Limb (tissue), 2 donors: ENCODE measurements around the gene CLDND1.

Experiments
- DNase-seq, 2 donors: peaks; one replicate each; pipeline ENCODE4 v3.0.0-alpha.2; 2016; ENCODE audit errors: extremely low spot score in 2 of 2

CLDND1 gene

DNA sequence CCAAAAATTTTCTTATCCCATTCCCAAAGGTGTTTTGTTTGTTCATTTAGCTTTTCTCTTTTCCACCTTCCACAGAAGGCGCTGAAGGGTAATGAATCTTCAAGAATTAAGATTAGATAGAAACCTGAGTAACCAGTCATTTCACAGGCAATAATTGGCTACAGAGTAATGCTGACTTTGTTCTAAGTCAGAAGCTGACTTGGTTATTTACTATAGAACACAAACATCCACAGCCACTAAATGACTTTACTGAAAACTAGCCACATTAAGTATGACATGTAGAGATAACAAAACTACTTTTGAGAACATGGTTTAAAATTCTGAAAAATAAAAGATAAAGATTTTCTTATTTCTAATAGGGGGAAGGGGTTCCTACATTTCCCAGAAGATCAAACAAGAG lies 7.8 kb downstream of the CLDND1 start:
- no peak for DNase-seq

DNA sequence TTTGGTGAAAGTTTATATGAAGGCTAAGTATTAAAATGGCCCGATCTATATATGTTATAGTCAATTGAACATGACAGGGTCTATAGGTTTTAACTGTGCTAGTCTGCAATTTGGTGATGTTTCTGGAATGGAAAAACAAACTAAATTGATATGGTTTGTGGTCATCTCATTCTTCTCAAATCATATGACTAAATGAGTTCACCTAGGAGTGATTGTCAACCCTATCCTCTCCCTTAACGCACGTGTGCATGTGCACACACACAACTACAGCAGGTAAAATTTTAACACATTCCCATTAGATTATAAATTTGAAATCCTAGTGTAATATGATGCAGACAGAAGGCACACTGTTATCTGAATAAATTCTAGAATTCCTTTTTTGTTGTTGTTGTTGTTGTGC lies 9.0 kb downstream of the CLDND1 start:
- no peak for DNase-seq

DNA sequence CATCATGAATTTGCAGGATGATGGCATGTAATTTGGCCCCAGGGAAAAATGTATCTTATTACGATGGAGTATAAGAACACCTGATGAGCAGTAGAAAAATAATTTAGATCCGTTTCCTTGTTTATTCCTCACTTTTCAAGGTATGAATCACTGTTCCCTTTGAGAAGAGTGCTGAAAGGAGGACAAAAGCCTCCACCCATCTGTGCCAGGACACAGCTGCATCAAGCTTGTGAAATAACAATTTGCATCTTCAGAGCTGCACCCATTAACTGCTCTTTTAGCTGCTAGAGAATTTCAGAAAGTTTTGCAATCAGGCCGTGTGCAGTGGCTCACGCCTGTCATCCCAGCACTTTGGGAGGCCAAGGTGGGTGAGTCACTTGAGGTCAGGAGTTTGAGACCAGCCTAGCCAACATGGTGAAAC lies 9.6 kb downstream of the CLDND1 start:
- no peak for DNase-seq

DNA sequence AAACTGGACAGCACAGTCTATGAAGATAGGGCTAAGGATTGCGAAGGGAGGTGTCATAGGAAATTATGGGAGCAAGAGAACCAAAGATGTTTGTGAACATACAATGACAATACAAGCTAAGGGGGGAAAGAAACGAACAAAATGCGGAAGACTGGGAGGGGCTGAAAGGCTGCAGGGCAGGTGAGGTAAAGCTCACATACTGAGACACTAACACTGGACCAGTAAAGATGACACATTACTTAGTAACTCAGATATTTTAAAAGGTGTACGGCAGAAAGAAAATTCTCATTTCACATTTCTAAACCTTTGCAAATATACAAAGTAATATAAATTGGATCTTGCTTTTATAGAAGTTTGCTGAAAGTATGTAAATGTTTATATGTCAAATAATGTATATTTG lies 10.1 kb downstream of the CLDND1 start:
- DNase-seq = no peak

DNA sequence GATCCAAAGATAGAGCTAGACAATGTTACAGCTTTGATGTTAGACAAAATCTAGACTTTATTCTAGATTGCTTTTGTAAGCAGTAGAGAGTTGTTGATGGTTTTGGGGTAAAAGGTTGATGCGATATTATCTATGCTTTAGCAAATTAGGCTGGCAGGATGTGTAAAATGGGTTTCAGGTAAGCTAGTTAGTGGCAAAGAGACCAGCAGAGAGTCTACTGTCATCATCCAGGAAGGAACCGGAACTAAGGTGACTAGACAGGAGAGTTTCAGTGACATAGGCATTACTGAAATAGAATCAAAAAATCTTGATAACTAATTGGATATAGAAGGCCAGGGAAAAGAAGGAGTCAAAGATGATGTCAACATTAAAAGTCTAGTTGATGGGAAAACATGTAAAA lies 14.1 kb downstream of the CLDND1 start:
- DNase-seq = no peak

DNA sequence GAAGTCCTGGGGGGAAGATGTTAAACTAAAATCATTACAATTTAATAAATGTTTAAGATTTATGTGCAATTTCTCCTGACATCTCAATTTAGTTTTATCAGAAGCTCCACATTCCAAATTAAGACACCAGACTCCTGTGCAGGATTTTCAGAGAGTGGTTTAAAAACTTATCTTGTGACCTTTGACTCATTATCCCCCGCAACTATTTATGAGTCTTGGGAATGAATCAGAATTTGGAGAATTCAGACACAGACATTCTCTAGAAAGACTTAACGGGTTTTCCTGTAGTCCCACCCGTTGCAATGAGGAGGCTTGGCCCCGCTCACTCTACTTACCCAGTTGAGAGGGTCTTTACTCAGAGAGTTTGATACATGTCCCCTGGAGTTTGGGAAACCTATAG lies 18.2 kb downstream of the CLDND1 start:
- DNase-seq = no peak

DNA sequence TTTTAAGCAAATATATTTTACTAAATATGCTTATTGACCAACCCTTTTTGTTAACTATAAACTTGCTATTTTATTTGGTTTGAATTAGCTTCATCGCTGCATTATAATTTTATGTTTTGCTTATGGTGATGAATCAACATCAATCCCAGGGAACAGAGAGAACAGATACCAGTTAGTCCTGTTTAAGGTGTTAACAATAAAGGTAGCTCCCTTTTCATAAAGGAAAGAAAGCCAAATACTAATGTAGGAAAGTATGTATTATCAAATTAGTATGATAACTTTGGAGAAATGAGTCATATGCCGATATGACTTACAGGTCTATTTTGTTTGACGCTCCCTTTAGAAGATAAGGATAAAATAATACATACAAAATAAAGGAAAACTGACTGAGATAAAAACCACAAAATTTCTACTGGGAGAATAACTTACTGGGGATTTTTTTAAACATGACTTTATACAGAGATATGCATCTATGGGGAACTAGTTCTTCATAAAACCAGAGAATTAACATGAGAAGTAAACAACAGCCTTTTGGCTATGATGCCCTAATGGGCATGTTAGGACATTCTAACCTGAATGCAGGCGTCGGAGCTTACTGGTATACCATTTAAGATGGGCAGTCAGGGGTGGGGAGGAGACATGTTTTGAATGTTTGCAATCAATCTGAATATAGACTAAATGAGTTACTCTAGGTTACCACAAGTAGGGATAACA lies 20.7 kb downstream of the CLDND1 start:
- DNase-seq = no peak

DNA sequence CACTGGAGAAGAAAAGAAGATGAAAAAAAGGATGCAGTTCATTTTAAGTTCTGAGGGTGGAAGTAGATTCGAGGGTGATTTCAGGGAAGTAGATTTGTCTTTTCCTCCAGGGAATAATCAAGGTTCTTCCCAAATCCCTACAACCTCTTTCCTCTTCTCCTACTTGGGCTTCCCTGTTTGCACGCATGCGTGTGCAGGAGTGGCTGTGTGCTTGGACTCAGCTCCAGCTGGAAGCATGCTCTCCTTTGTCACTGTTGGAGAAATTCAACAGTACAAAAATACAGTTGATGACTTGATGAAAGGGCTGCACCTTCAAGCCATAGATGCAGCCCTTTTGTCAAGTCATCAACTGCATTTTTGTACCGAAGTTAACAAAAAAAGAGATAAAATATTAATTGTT lies 21.4 kb downstream of the CLDND1 start:
- no peak for DNase-seq

DNA sequence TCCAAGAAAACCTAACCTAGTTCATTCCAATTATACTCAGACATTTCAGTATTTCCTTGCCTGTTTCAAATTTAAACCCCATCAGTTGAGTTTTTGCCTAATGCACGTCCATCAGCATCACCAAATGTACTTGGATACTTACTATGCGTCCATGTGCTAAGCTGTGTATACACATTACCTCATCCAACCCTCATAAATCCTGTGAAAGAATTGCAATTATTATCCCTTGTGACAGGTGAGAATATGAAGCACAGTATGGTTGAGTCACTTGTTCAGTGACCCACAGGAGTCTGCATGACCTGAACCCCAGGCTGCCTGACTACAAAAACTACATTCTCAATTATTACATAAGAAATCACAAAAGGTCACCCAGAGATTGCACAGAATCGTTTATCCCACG lies 22.7 kb downstream of the CLDND1 start:
- DNase-seq = no peak

DNA sequence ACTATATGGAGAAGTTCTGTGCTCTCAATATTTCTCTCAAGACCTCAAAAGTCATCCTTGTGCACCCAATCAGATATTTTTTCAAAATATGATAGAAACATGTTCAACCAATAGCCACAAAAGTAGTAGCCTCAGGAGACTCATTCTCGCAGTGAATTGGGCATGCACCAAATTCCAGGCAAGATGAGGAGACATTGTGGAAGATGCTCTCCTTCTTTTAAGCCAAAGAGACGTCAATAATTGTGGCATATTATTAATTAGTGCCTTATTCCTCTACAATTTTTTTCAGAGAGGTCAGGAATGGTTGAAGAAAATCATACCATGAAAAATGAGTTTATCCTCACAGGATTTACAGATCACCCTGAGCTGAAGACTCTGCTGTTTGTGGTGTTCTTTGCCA lies 25.3 kb downstream of the CLDND1 start, which contains the start of gene OR5K2:
TSS of gene OR5K2 (plus strand) at position 301 of the 400 bp plus-strand sequence. CDS start at position 301, 0 bp downstream.
- DNase-seq = no peak

DNA sequence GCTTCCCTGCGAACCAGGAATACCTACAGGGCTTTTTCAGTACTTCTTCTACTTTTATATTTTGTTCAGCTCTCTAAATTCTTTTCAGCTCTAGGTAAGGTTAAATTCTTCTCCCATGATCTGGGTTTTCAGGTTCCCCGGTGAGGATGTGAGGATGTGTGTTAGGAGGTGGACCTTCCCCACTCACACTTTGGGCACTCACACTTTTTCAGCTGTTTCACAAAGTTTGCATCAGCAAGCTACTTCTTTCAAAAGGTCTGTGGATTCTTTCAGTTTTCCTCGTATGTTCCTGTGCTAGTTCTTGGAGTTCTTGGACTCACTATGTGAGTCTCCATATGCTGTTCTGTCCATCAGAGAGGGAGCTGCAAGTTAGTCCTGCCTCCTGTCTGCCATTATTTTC lies 39.1 kb downstream of the CLDND1 start:
- no peak for DNase-seq

DNA sequence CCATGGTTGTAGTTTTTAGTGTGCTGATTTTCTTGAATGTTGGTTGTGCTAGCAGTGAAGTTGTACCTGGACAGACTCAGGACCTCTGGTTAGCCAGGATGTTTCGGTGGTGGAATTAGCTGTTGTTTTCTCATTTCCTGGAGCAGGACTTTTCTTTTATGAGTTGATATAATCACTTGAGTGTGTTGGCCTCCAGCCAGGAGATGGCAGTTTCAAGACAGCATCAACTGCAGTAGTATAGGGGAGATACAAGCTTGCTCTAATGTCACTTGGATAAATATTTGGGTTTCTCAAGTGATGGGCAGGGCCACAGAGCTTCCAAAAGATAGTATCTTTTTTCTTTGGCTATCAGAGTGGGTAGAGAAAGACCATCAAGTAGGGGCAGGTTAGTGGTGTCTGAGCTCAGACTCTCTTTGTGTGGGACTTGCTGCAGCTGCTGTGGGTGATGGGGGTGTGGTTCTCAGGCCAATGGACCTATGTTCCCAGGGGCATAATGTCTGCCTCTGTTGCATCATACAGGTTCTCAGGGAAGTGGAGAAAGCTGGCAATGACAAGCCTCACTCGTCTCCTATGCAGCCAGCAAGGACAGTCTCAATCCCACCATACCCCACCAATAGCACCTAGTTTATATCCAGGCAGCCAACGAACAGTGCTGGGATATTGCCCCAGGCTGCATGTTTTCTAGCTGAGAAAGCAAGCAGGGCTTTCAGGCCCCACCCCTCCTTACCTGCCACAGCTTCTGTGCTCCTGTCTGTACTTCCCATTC lies 39.8 kb downstream of the CLDND1 start:
- no peak for DNase-seq
